Uterus (tissue), 4 donors: Measurements from ENCODE around the gene PPIG. TPM values are rescaled to one million over a fixed set of nuclear protein-coding genes. Genes with fewer than 3 reads are reported as not detected.
A peak's percentile ranks its signal among the peaks of the same experiment; 100 is the strongest.
"Not testable (repeated sequence)": the region's sequence is repeated elsewhere in the genome, so short reads cannot be mapped to it uniquely, and the experiment has no call there.

Experiments
- DNase-seq, 2 donors: peaks; one replicate each; pipeline ENCODE4 v3.0.0-alpha.2; 2019 to 2020
- H3K27ac ChIP-seq, 2 donors: fragments of 200-600 bp; sonication (generic); 1 replicate in 1 of 2; 2 replicates in 1 of 2; pipeline ENCODE4 v1.5.1; 2016 to 2018
- H3K27me3 ChIP-seq, 2 donors: fragments of 200-600 bp; sonication (generic); one replicate each; pipeline ENCODE4 v1.5.1; 2018 to 2019; ENCODE audit warnings: control low read depth in 1 of 2
- H3K36me3 ChIP-seq, 2 donors: fragments of 200-600 bp; sonication (generic); one replicate each; pipeline ENCODE4 v1.5.1; 2019; ENCODE audit warnings: control low read depth in 1 of 2
- H3K4me1 ChIP-seq, 2 donors: fragments of 200-600 bp; sonication (generic); one replicate each; pipeline ENCODE4 v1.5.1; 2018 to 2019; ENCODE audit warnings: control low read depth in 1 of 2
- H3K4me3 ChIP-seq, 2 donors: fragments of 200-600 bp; sonication (generic); 1 replicate in 1 of 2; 2 replicates in 1 of 2; pipeline ENCODE4 v1.5.1; 2018 to 2019; ENCODE audit warnings: mild to moderate bottlenecking in 1 of 2
- H3K9me3 ChIP-seq, 2 donors: fragments of 200-600 bp; sonication (generic); one replicate each; pipeline ENCODE4 v1.5.1; 2019; ENCODE audit warnings: control low read depth in 1 of 2
- POLR2A ChIP-seq, 2 donors: fragments of 450-650 bp; IDR thresholded peaks; one replicate each; pipeline ENCODE4 v1.6.1; 2016; ENCODE audit warnings: antibody characterized with exemption in 2 of 2, mild to moderate bottlenecking in 1 of 2, moderate library complexity in 1 of 2
- intact Hi-C: fragments of 100-400 bp; cut with DNase I; formaldehyde crosslinking; loops from one replicate; pipeline ENCODE4 v1.15.1; 2023; ENCODE audit warnings: low total_unique reads
- total RNA-seq, 4 donors: library from RNA; depleted of rRNA in 3 of 4; stranded (reverse); fragments of >200 nt in 3 of 4; gene quantifications; one replicate each; pipeline versions ENCODE4 v1.1.0 to v1.2.4, GENCODE V29; 2014 to 2023
- TF ChIP-seq, protein P1 (sequence below), 4 experiments: fragments of 200-600 bp in 2 of 4; fragments of 450-650 bp in 2 of 4; sonication (generic) in 2 of 4; IDR thresholded peaks; one replicate each; pipeline ENCODE4 v1.5.1; 2016 to 2019; ENCODE audit warnings: antibody characterized with exemption in 4 of 4, mild to moderate bottlenecking in 2 of 4, moderate library complexity in 1 of 4
- donor health status: DM: yes; HTN: yes; CAD: no.

PPIG gene
- total RNA-seq = 10 to 100 TPM; 24.3 to 83.4 (median 59.0) TPM

GRCh38 chr2:169584005-169584877 lies at the start of gene PPIG:
Gene PPIG, plus strand, starts transcription at chr2:169584351. Its CDS starts 19,691 bp downstream, at chr2:169604042.
- peak within 1 kb of the TSS; percentile 92 to 95 for H3K27ac ChIP-seq
- peak within 1 kb of the TSS; percentile 69 to 91 for H3K4me3 ChIP-seq
- no peaks in the 10 kb centered on the region for H3K9me3 ChIP-seq
- peaks cover 0 to 3% of the 10 kb centered on the region in 2 donors for H3K4me1 ChIP-seq
- H3K27me3 ChIP-seq = no peaks in the 10 kb centered on the region
- intact Hi-C loops = no loop called here
- peak; percentile 87 to 90 for DNase-seq
- no peaks in the 10 kb centered on the region for H3K36me3 ChIP-seq
- TF ChIP-seq, protein P1, sequence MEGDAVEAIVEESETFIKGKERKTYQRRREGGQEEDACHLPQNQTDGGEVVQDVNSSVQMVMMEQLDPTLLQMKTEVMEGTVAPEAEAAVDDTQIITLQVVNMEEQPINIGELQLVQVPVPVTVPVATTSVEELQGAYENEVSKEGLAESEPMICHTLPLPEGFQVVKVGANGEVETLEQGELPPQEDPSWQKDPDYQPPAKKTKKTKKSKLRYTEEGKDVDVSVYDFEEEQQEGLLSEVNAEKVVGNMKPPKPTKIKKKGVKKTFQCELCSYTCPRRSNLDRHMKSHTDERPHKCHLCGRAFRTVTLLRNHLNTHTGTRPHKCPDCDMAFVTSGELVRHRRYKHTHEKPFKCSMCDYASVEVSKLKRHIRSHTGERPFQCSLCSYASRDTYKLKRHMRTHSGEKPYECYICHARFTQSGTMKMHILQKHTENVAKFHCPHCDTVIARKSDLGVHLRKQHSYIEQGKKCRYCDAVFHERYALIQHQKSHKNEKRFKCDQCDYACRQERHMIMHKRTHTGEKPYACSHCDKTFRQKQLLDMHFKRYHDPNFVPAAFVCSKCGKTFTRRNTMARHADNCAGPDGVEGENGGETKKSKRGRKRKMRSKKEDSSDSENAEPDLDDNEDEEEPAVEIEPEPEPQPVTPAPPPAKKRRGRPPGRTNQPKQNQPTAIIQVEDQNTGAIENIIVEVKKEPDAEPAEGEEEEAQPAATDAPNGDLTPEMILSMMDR (IDR thresholded peaks at IDR 0.05) = peak in 1 of 4 experiments; percentile 10
- peak; percentile 28 to 69 for TF ChIP-seq POLR2A (IDR thresholded peaks at IDR 0.05)

DNA sequence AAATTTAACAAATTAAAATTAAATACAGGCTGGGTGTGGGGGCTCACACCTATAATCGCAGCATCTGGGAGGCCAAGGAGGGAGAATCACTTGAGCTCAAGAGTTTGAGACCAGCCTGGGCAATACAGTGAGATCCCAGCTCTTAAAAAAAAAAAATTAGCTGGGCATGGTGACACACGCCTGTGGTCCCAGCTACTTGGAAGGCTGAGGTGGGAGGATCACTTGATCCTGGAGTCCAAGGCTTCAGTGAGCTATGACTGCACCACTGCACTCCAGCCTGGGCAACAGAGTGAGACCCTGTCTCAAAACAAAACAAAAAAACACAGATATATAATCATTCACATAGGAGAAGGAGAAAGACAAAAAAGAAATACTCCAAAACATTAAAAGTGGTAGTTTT lies 44.7 kb upstream of the PPIG start:
- H3K27ac ChIP-seq, H3K27me3 ChIP-seq, H3K36me3 ChIP-seq, DNase-seq, H3K4me1 ChIP-seq, intact Hi-C loops, H3K9me3 ChIP-seq, H3K4me3 ChIP-seq: not testable (repeated sequence)

DNA sequence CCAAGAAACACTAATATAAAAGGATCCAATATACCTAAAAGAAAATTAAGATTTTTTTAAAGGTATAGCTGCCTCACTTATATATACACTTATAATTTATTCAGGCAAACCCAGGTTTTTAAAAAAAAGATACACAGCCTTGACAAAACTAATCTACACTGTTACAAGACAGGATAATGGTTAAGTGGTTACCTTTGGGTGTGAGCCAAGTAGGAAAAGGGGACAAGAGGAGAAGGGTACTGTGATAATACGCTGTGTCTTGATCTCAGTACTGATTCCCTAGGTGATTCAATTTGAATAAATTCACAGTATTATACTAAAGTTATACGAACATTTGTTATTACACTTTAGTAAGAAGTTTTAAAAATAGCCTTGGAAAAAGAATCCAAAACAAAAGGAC lies 44.0 kb upstream of the PPIG start:
- no peak for DNase-seq
- H3K4me3 ChIP-seq = no peak overlapping the region
- H3K27me3 ChIP-seq = no peaks in the 10 kb centered on the region
- no peaks in the 10 kb centered on the region for H3K36me3 ChIP-seq
- H3K27ac ChIP-seq = no peak overlapping the region
- H3K4me1 ChIP-seq = no peaks in the 10 kb centered on the region
- no peaks in the 10 kb centered on the region for H3K9me3 ChIP-seq
- intact Hi-C loops = no loop called here
- TF ChIP-seq, protein P1 (IDR thresholded peaks at IDR 0.05) = no peak
- TF ChIP-seq POLR2A (IDR thresholded peaks at IDR 0.05) = no peak

DNA sequence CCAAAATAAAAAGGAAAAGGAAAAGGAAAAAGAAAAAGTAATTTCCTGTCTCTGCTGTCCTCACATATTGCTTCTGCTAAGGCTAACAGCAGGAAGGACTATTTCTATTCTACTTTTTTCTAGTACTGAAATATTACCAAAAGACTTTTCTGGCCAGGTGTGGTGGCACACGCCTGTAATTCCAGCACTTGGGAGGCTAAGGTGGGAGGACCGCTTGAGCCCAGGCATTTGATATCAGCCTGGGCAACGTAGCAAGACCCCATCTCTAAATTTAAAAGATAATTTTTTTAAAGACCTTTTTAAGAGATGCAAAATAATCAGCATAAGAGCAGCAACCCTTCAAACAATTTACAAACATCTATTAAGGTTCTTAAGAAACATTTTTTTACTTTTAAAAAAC lies 41.7 kb upstream of the PPIG start:
- no peak for DNase-seq
- Histone ChIP-seq H3K27me3 (no peaks in the 10 kb centered on the region), H3K4me1 (no peaks in the 10 kb centered on the region), H3K9me3 (no peaks in the 10 kb centered on the region), H3K27ac (no peak overlapping the region), H3K4me3 (no peak overlapping the region), H3K36me3 (no peaks in the 10 kb centered on the region)
- intact Hi-C loops = no loop called here
- no peak for TF ChIP-seq POLR2A (IDR thresholded peaks at IDR 0.05)
- TF ChIP-seq, protein P1 (IDR thresholded peaks at IDR 0.05) = no peak

GRCh38 chr2:169546756-169547155 lies 37.4 kb upstream of the PPIG start:
- DNase-seq = no peak
- no peak overlapping the region for H3K4me3 ChIP-seq
- H3K27ac ChIP-seq = no peak overlapping the region
- intact Hi-C loops = no loop called here
- H3K4me1 ChIP-seq = no peaks in the 10 kb centered on the region
- TF ChIP-seq, protein P1 (IDR thresholded peaks at IDR 0.05) = no peak
- no peak for TF ChIP-seq POLR2A (IDR thresholded peaks at IDR 0.05)
- no peaks in the 10 kb centered on the region for H3K9me3 ChIP-seq
- H3K36me3 ChIP-seq = no peaks in the 10 kb centered on the region
- H3K27me3 ChIP-seq = no peaks in the 10 kb centered on the region
